GM21825 (cell line): ENCODE results near the gene AMBP.

ENCODE experiments used
- ATAC-seq: cut with Tn5 transposase; IDR thresholded peaks from one replicate; pipeline ENCODE4 v1.9.1; 2021; ENCODE audit warnings: mild to moderate bottlenecking, moderate library complexity; ENCODE audit not compliant: unreplicated experiment

AMBP gene

GRCh38 chr9:114014044-114014443, 64.1 kb downstream of the AMBP start:
- no peak for ATAC-seq

DNA sequence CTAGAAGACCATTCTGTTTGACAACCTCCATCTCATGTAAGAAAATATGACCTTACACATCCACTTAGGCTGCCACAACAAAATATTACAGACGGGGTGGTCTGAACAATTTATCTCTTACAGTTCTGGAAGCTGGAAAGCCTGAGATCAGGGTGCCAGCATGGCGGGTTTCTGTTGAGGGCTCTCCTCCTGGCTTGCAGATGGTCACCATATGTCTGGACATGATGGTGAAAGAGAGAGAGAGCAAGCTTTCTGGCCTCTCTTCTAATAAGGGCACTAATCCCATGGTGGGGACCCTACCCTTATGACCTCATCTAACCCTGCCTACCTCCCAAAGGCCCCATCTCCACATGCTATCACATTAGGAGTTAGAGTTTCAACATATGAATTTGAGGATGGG, 66.0 kb downstream of the AMBP start:
- no peak for ATAC-seq

GRCh38 chr9:114011313-114011712, 66.8 kb downstream of the AMBP start:
- ATAC-seq = no peak
